B cell (primary cell): ENCODE measurements around the gene ASCL1.

Experiments
- CTCF ChIP-seq: fragments of 200-600 bp; IDR thresholded peaks from one replicate; pipeline ENCODE4 v1.8.0; 2022; ENCODE audit warnings: antibody characterized with exemption, mild to moderate bottlenecking
- EZH2 ChIP-seq: IDR thresholded peaks from 2 replicates; pipeline ENCODE4 v1.6.1; 2012; ENCODE audit warnings: borderline replicate concordance, low read depth, mild to moderate bottlenecking, moderate library complexity, low read length; ENCODE audit not compliant: insufficient read depth, poor library complexity, severe bottlenecking

GRCh38 chr12:102911320-102911719, 46.2 kb upstream of the ASCL1 start:
- TF ChIP-seq CTCF (no peak), EZH2 (no peak)
